Measurements from ENCODE around the gene CASP10.

Gene CASP10

GRCh38 chr2:201200345-201200744, 17.4 kb downstream of the CASP10 start:
- no peak for FAIRE-seq

GRCh38 chr2:201201371-201201770, 18.4 kb downstream of the CASP10 start:
- FAIRE-seq, result no peak

- no peak for FAIRE-seq
Observed at GRCh38 chr2:201203916-201204654, 21.1 kb downstream of the CASP10 start.

- no peak for FAIRE-seq
Observed at GRCh38 chr2:201204655-201205514, 21.9 kb downstream of the CASP10 start.

GRCh38 chr2:201205515-201205849, 22.5 kb downstream of the CASP10 start:
- FAIRE-seq, result no peak

- FAIRE-seq, result no peak
Observed at GRCh38 chr2:201208563-201209252, 25.8 kb downstream of the CASP10 start.

- FAIRE-seq, result no peak
Observed at GRCh38 chr2:201215963-201216362, 33.0 kb downstream of the CASP10 start.

- FAIRE-seq, result no peak
Observed at GRCh38 chr2:201216918-201217317, 34.0 kb downstream of the CASP10 start.

- FAIRE-seq, result no peak
Observed at GRCh38 chr2:201218780-201219179, 35.8 kb downstream of the CASP10 start.

- no peak for FAIRE-seq
Observed at GRCh38 chr2:201219328-201220096, 36.6 kb downstream of the CASP10 start.

- no peak for FAIRE-seq
Observed at GRCh38 chr2:201220102-201220570, 37.2 kb downstream of the CASP10 start.

- no peak for FAIRE-seq
Observed at GRCh38 chr2:201223089-201224073, 40.4 kb downstream of the CASP10 start.

- FAIRE-seq, result no peak
Observed at GRCh38 chr2:201228271-201228911, 45.5 kb downstream of the CASP10 start.

- no peak for FAIRE-seq
Observed at GRCh38 chr2:201228912-201229290, 46.0 kb downstream of the CASP10 start.

- FAIRE-seq, result no peak
Observed at GRCh38 chr2:201231781-201232466, 49.0 kb downstream of the CASP10 start.

GRCh38 chr2:201232467-201232815, 49.5 kb downstream of the CASP10 start:
- no peak for FAIRE-seq

GRCh38 chr2:201233192-201233811, 50.4 kb downstream of the CASP10 start:
- FAIRE-seq, result no peak

- FAIRE-seq, result no peak
Observed at GRCh38 chr2:201233812-201234662, 51.1 kb downstream of the CASP10 start.

- FAIRE-seq, result no peak
Observed at GRCh38 chr2:201234663-201235135, 51.8 kb downstream of the CASP10 start.
